HG02840 (cell line): Measurements from ENCODE around the gene C4B.

Source experiments
- ATAC-seq: cut with Tn5 transposase; IDR thresholded peaks from one replicate; pipeline ENCODE4 v1.9.1; 2021; ENCODE audit warnings: mild to moderate bottlenecking, moderate library complexity, moderate number of reproducible peaks; ENCODE audit not compliant: unreplicated experiment, low FRiP score

Gene C4B

DNA sequence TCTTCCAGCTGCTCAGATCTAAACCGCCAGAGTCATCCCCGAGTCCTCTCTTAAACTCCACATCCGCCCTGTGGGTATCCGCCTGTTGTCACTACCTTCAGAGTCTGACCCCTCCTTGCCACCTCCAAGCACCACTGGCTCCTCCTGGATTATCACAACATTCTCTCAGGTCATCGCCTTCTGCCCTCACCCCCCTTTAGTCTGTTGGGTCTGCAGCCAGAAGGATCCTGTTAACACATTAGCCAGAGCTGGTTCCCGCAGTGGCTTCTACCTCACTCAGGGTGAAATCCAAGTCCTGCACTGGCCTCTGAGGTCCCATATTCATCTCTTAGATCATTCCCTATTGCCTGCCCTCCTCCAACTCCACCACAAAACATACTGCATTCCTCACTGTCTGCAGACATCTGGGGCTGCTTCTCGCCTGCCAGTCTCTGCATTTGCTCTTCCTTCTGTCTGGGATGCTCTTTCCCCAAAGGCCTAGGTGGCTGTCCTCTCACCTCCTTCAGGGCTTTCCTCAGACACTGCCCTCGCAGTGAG lies 60.5 kb downstream of the C4B start:
- no peak for ATAC-seq

GRCh38 chr6:32075781-32076180 lies 61.2 kb downstream of the C4B start:
- ATAC-seq: no peak

GRCh38 chr6:32076321-32076809 lies 61.8 kb downstream of the C4B start:
- no peak for ATAC-seq

DNA sequence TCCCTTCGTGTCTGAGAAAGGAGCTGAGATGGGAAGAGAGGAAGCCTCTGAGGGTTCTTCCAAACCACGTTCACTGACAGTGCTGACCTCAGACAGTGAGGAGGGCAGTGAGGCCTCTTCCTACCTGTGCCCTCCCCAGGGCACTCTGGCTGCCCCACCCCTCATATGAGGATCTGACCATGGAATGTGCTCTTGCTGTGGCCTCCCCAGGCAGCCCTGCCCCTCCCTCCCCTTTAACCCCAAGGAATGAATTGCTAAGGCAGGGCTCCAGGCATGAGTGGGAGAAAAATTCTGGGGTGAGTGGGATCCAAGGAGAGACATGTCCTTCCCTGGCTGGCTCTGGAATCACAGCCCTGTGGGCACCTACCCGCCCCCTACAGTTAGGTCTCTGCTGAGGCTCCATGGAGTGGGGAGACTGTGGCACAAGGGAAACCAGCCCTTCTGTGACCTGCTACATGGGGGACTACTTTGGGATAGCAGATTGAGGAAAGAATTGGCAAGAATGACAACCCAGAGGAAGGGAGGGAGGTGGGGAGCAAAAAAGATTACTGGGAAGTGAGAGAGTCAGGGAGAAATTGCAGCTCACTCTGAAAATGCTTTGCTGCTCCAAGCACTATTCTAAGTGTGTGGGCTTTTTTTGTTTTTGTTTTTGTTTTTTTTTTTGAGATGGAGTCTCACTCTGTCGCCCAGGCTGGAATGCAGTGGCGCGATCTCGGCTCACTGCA lies 65.1 kb downstream of the C4B start:
- no peak for ATAC-seq

DNA sequence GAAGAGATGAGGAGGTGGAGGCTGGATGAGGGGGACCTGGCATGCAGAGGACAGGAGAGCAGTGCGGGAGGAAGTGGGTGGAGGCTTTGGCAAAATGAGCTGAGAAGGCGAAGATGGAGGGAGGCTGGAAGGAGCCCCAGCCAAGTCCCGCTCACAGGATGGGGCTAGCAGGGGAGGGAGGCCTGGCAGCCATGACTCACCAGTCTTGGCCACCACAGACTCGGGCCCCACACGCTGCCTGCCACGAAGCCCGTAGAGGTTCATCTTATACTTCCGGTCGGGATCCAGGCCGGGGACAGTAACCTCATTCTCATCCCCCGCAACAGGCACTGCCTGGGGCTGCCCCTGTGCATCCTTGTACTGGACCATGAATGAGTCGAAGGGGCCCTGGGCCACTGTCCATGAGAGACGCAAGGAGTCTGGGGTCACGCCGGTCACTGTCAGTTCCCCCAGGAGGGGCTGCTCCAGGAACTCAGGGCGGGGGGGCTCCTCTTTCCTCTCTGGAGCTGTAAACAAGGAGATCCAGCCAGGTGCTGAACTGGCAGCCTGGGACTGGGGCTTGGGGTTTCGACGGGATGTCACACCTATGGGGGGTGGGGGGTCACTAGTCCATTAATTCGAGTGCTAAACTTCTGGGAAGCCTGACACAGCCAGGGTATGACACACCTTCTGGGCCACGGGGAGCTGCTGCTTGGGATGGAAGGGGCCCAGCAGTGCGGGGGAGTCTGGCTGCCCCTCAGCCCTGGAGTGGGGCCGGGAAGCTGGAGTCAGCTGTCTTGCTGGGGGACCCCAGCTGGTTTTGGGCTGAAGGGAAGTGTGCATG lies 66.8 kb downstream of the C4B start:
- ATAC-seq: no peak

- ATAC-seq: no peak
These were observed 67.9 kb downstream of the C4B start for GRCh38 chr6:32082478-32082877.

- no peak for ATAC-seq
These were observed 68.3 kb downstream of the C4B start for GRCh38 chr6:32082935-32083334.

- no peak for ATAC-seq
These were observed 69.5 kb downstream of the C4B start for GRCh38 chr6:32083812-32084768.

DNA sequence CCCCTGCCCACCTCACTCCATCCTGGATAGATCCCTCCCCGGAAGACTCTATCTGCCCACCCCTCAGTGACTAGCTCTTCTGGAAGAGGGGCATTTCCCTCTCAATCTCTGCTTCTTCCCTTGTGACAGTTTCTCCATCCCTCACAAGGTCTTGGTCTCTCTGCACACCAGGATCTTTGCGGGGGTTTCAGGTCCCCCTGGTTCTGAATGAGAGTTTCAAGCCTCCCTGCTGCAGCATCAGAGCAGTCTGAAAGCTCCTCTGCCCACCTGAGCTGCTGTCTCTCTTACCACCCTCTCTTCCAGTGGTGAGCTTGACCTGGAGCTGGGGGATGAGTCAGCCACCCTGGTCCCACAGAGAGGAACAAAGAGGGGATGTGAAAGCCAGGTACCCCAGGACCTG lies 70.2 kb downstream of the C4B start:
- ATAC-seq: no peak
